CD4-positive, alpha-beta T cell treated with Interleukin-21 for 1 hour (primary cell): ENCODE results near the gene SLC37A1.

ENCODE experiments used
- DNase-seq: peaks from one replicate; pipeline ENCODE4 v3.0.0-alpha.2; 2020

Gene SLC37A1

GRCh38 chr21:42597487-42598158, 84.0 kb downstream of the SLC37A1 start:
- DNase-seq, result no peak

GRCh38 chr21:42598159-42598735, 84.6 kb downstream of the SLC37A1 start:
- no peak for DNase-seq

GRCh38 chr21:42599486-42599885, 85.8 kb downstream of the SLC37A1 start:
- no peak for DNase-seq

GRCh38 chr21:42599962-42600361, 86.3 kb downstream of the SLC37A1 start:
- DNase-seq, result no peak

- no peak for DNase-seq
These were observed 88.0 kb downstream of the SLC37A1 start for GRCh38 chr21:42601656-42602055.

- DNase-seq, result no peak
These were observed 93.5 kb downstream of the SLC37A1 start for GRCh38 chr21:42607102-42607501.

GRCh38 chr21:42607525-42608102, 94.0 kb downstream of the SLC37A1 start:
- no peak for DNase-seq

- no peak for DNase-seq
These were observed 94.8 kb downstream of the SLC37A1 start for GRCh38 chr21:42608446-42608845.

GRCh38 chr21:42609811-42610210, 96.2 kb downstream of the SLC37A1 start:
- peak; percentile 57 for DNase-seq

GRCh38 chr21:42611852-42612251, 98.2 kb downstream of the SLC37A1 start:
- no peak for DNase-seq

- no peak for DNase-seq
These were observed 98.7 kb downstream of the SLC37A1 start for GRCh38 chr21:42612390-42612789.

GRCh38 chr21:42613756-42614155, 100.1 kb downstream of the SLC37A1 start:
- no peak for DNase-seq

GRCh38 chr21:42614396-42614795, 100.7 kb downstream of the SLC37A1 start:
- peak; percentile 64 for DNase-seq

GRCh38 chr21:42614811-42615351, 101.2 kb downstream of the SLC37A1 start:
- peak; percentile 68 for DNase-seq

GRCh38 chr21:42615377-42615776, 101.7 kb downstream of the SLC37A1 start:
- peak; percentile 14 for DNase-seq

- no peak for DNase-seq
These were observed 102.3 kb downstream of the SLC37A1 start for GRCh38 chr21:42615924-42616323.

GRCh38 chr21:42616446-42616845, 102.8 kb downstream of the SLC37A1 start:
- DNase-seq, result peak; percentile 17

GRCh38 chr21:42616941-42617340, 103.3 kb downstream of the SLC37A1 start:
- no peak for DNase-seq

- DNase-seq, result no peak
These were observed 103.8 kb downstream of the SLC37A1 start for GRCh38 chr21:42617486-42617885.

GRCh38 chr21:42618707-42619102, 105.1 kb downstream of the SLC37A1 start:
- no peak for DNase-seq

- DNase-seq, result no peak
These were observed 105.5 kb downstream of the SLC37A1 start for GRCh38 chr21:42619166-42619565.

- no peak for DNase-seq
These were observed 106.2 kb downstream of the SLC37A1 start for GRCh38 chr21:42619841-42620240.

- DNase-seq, result no peak
These were observed 107.6 kb downstream of the SLC37A1 start for GRCh38 chr21:42621166-42621818.

GRCh38 chr21:42621819-42622177, 108.1 kb downstream of the SLC37A1 start:
- no peak for DNase-seq
